HG03196 (cell line): Measurements from ENCODE around the gene ACOT6.
"Not testable (repeated sequence)": the region's sequence is repeated elsewhere in the genome, so short reads cannot be mapped to it uniquely, and the experiment has no call there.

Source experiments
- ATAC-seq: cut with Tn5 transposase; IDR thresholded peaks from one replicate; pipeline ENCODE4 v1.9.1; 2021; ENCODE audit not compliant: unreplicated experiment

ACOT6 gene

GRCh38 chr14:73644531-73645247 lies 32.4 kb downstream of the ACOT6 start, which contains the start of gene DNAL1:
TSS of gene DNAL1 (plus strand) at chr14:73644986. CDS start at chr14:73645040, 54 bp downstream.
- ATAC-seq, result peak; percentile 98

GRCh38 chr14:73645248-73645610 lies 32.9 kb downstream of the ACOT6 start:
- peak; percentile 3 for ATAC-seq

GRCh38 chr14:73651005-73651404 lies 38.7 kb downstream of the ACOT6 start:
- ATAC-seq, result no peak

- no peak for ATAC-seq
These were observed 43.5 kb downstream of the ACOT6 start for GRCh38 chr14:73655851-73656250.

GRCh38 chr14:73659202-73659601 lies 46.9 kb downstream of the ACOT6 start:
- ATAC-seq, result not testable (repeated sequence)

GRCh38 chr14:73660511-73660910 lies 48.2 kb downstream of the ACOT6 start:
- no peak for ATAC-seq

- no peak for ATAC-seq
These were observed 49.6 kb downstream of the ACOT6 start for GRCh38 chr14:73661872-73662271.

GRCh38 chr14:73662487-73662943 lies 50.2 kb downstream of the ACOT6 start:
- ATAC-seq, result no peak

GRCh38 chr14:73663548-73664212 lies 51.4 kb downstream of the ACOT6 start:
- ATAC-seq, result no peak

GRCh38 chr14:73665130-73665529 lies 52.8 kb downstream of the ACOT6 start:
- ATAC-seq, result no peak

- no peak for ATAC-seq
These were observed 54.3 kb downstream of the ACOT6 start for GRCh38 chr14:73666583-73666982.

GRCh38 chr14:73667854-73668253 lies 55.5 kb downstream of the ACOT6 start:
- no peak for ATAC-seq
